ENCODE results near the gene TBC1D2B. TPM values are rescaled to one million over a fixed set of nuclear protein-coding genes. Genes with fewer than 3 reads are reported as not detected.
"Not testable (repeated sequence)": the region's sequence is repeated elsewhere in the genome, so short reads cannot be mapped to it uniquely, and the experiment has no call there.

Gene TBC1D2B
- total RNA-seq, 1 experiment from 2014 or later = 17.6 TPM

DNA sequence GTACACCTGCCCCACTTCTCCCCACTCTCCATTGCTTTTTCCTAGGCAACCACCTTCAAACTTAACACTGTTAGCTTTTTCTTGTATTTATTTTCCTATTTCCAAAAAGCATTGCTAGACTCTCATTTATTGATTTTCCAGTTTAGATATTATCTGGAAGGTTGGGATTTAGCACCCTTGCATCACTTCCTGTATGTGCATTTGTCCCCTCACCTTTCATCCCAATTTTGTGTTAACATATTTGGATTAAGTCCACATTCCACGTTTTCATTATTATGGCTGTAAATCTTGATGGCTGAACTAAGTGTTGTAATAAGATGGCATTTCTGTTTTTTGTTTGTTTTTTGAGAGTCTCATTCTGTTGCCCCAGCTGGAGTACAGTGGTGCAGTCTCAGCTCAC lies 109.7 kb downstream of the TBC1D2B start:
- Histone ChIP-seq H4K20me1 (ENCODE audit: control insufficient read depth, insufficient read depth, insufficient read length) (no peaks in the 10 kb centered on the region), H3K4ac (ENCODE audit: low read depth, low read length) (no peak overlapping the region), H3K4me1 (ENCODE audit: insufficient read depth, low read length) (no peaks in the 10 kb centered on the region), H2BK15ac (ENCODE audit: low read depth, low read length) (no peak overlapping the region), H3K4me2 (ENCODE audit: insufficient read depth, insufficient read length, low read length) (no peak overlapping the region), H3K14ac (ENCODE audit: insufficient read depth, low read length) (no peak overlapping the region), H3K27me3 (ENCODE audit: insufficient read depth, low read length) (no peaks in the 10 kb centered on the region), H4K8ac (replicated peaks; ENCODE audit: insufficient read length, low read depth, low read length) (no peak overlapping the region), H3K56ac (ENCODE audit: insufficient read length, low read depth, low read length) (no peak overlapping the region), H4K5ac (ENCODE audit: insufficient read length, low read depth, low read length) (no peak overlapping the region), H2BK5ac (ENCODE audit: insufficient read length, low read length) (no peak overlapping the region), H2AFZ (ENCODE audit: low read length) (no peak overlapping the region), H2BK12ac (ENCODE audit: insufficient read length, low read depth, low read length) (no peak overlapping the region), H3K23me2 (ENCODE audit: insufficient read length, low read depth, low read length, poor library complexity, severe bottlenecking) (no peaks in the 10 kb centered on the region), H3K27ac (ENCODE audit: insufficient read length, low read depth, low read length) (no peak overlapping the region), H2AK5ac (ENCODE audit: insufficient read length, low read length) (no peak overlapping the region), H3K79me2 (ENCODE audit: insufficient read depth, low read length) (no peaks in the 10 kb centered on the region), H3K23ac (ENCODE audit: insufficient read length, low read depth, low read length) (no peak overlapping the region), H3K9ac (ENCODE audit: extremely low read depth, insufficient read length, low read length) (no peak overlapping the region), H2BK20ac (ENCODE audit: low read depth, low read length, poor library complexity, severe bottlenecking) (no peak overlapping the region), H3K9me3 (ENCODE audit: control insufficient read depth, low read depth, low read length) (no peaks in the 10 kb centered on the region), H2BK120ac (ENCODE audit: low read depth, low read length, poor library complexity, severe bottlenecking) (no peak overlapping the region), H4K91ac (ENCODE audit: insufficient read length, low read depth, low read length) (no peak overlapping the region), H3K18ac (ENCODE audit: insufficient read length, low read depth, low read length) (no peak overlapping the region), H3T11ph (ENCODE audit: low read length) (no peak overlapping the region), H3K79me1 (ENCODE audit: insufficient read depth, low read depth, low read length, poor library complexity, severe bottlenecking) (no peaks in the 10 kb centered on the region)
- WGBS (ENCODE audit: extremely low coverage, insufficient read length, low lambda C conversion rate) = no CpG with 5 or more reads among the region's 1 CpG
- no peak overlapping the region for H3K27ac Mint-ChIP-seq
- no peak for TF ChIP-seq CTCF (conservative IDR thresholded peaks at IDR 0.05)
- no peaks in the 10 kb centered on the region for H3K4me1 Mint-ChIP-seq
- no peak for DNase-seq
- H3K9me3 Mint-ChIP-seq = peaks cover 4 to 10% of the 10 kb centered on the region in 2 experiments
- no peaks in the 10 kb centered on the region for H3K36me3 Mint-ChIP-seq (ENCODE audit: insufficient read depth in 1 of 3, low read depth in 3 of 3)
- peaks cover 8% of the 10 kb centered on the region for H3K27me3 Mint-ChIP-seq (ENCODE audit: low read depth)
- H3K4me3 Mint-ChIP-seq = no peak overlapping the region

DNA sequence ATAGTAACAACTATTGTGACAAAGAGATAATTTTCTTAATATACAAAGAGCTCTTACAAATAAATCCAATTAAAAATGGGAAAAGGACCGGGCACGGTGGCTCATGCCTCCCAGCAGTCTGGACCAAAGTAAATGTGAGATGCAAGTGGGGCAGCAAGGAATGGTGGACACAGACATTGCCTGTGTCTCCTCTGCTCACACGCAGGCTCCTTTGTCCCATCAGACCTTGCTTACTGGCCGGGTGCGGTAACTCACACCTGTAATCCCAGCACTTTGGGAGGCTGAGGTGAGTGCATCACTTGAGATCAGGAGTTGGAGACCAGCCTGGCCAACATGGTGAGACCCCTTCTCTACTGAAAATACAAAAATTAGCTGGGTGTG lies 110.3 kb downstream of the TBC1D2B start:
- not testable (repeated sequence) for H3K9ac ChIP-seq (ENCODE audit: extremely low read depth, insufficient read length, low read length); H2AFZ ChIP-seq (ENCODE audit: low read length); H3K79me1 ChIP-seq (ENCODE audit: insufficient read depth, low read depth, low read length, poor library complexity, severe bottlenecking); H4K20me1 ChIP-seq (ENCODE audit: control insufficient read depth, insufficient read depth, insufficient read length); H3K4me1 Mint-ChIP-seq; H3K9me3 Mint-ChIP-seq; H3K56ac ChIP-seq (ENCODE audit: insufficient read length, low read depth, low read length); H3K4me1 ChIP-seq (ENCODE audit: insufficient read depth, low read length); H3K4me2 ChIP-seq (ENCODE audit: insufficient read depth, insufficient read length, low read length); H3K4ac ChIP-seq (ENCODE audit: low read depth, low read length); H3K9me3 ChIP-seq (ENCODE audit: control insufficient read depth, low read depth, low read length); H4K8ac ChIP-seq (replicated peaks; ENCODE audit: insufficient read length, low read depth, low read length); H4K91ac ChIP-seq (ENCODE audit: insufficient read length, low read depth, low read length); H3K18ac ChIP-seq (ENCODE audit: insufficient read length, low read depth, low read length); H2BK12ac ChIP-seq (ENCODE audit: insufficient read length, low read depth, low read length); H3K4me3 Mint-ChIP-seq; H3K79me2 ChIP-seq (ENCODE audit: insufficient read depth, low read length); H3T11ph ChIP-seq (ENCODE audit: low read length); H3K36me3 Mint-ChIP-seq (ENCODE audit: insufficient read depth in 1 of 3, low read depth in 3 of 3); H4K5ac ChIP-seq (ENCODE audit: insufficient read length, low read depth, low read length); DNase-seq; H3K23ac ChIP-seq (ENCODE audit: insufficient read length, low read depth, low read length); H3K27ac Mint-ChIP-seq; H3K14ac ChIP-seq (ENCODE audit: insufficient read depth, low read length); H2BK5ac ChIP-seq (ENCODE audit: insufficient read length, low read length); H2BK15ac ChIP-seq (ENCODE audit: low read depth, low read length); H2BK20ac ChIP-seq (ENCODE audit: low read depth, low read length, poor library complexity, severe bottlenecking); H3K27me3 ChIP-seq (ENCODE audit: insufficient read depth, low read length); H2AK5ac ChIP-seq (ENCODE audit: insufficient read length, low read length); H3K23me2 ChIP-seq (ENCODE audit: insufficient read length, low read depth, low read length, poor library complexity, severe bottlenecking); H3K27ac ChIP-seq (ENCODE audit: insufficient read length, low read depth, low read length); H2BK120ac ChIP-seq (ENCODE audit: low read depth, low read length, poor library complexity, severe bottlenecking)
- WGBS (ENCODE audit: extremely low coverage, insufficient read length, low lambda C conversion rate) = no CpG with 5 or more reads among the region's 5 CpGs
- peaks cover 10% of the 10 kb centered on the region for H3K27me3 Mint-ChIP-seq (ENCODE audit: low read depth)

Measured in H9 (cell line).